Activated naive CD8-positive, alpha-beta T cell treated with anti-CD3 and anti-CD28 coated beads for 36 hours (primary cell): ENCODE measurements around the gene APPL2. TPM values are rescaled to one million over a fixed set of nuclear protein-coding genes. Genes with fewer than 3 reads are reported as not detected.

Experiments used
- DNase-seq: peaks from one replicate; pipeline ENCODE4 v3.0.0; 2021
- H3K27ac Mint-ChIP-seq: one replicate; pipeline ENCODE4 v1.8.0; 2022; ENCODE audit warnings: mild to moderate bottlenecking, moderate library complexity, mixed read lengths
- H3K27me3 Mint-ChIP-seq: one replicate; pipeline ENCODE4 v1.8.0; 2022; ENCODE audit warnings: mild to moderate bottlenecking, mixed read lengths
- H3K36me3 Mint-ChIP-seq: one replicate; pipeline ENCODE4 v1.8.0; 2021; ENCODE audit warnings: mild to moderate bottlenecking, mixed read lengths
- H3K4me1 Mint-ChIP-seq: one replicate; pipeline ENCODE4 v1.8.0; 2021; ENCODE audit warnings: mixed read lengths
- H3K4me3 Mint-ChIP-seq: one replicate; pipeline ENCODE4 v1.8.0; 2022; ENCODE audit warnings: mild to moderate bottlenecking, moderate library complexity, mixed read lengths
- H3K9me3 Mint-ChIP-seq: one replicate; pipeline ENCODE4 v1.8.0; 2022; ENCODE audit warnings: mixed read lengths
- total RNA-seq, 2 experiments: library from RNA; stranded (reverse); gene quantifications; one replicate each; pipeline ENCODE4 v1.2.3, GENCODE V29; 2021

Gene APPL2, protein sequence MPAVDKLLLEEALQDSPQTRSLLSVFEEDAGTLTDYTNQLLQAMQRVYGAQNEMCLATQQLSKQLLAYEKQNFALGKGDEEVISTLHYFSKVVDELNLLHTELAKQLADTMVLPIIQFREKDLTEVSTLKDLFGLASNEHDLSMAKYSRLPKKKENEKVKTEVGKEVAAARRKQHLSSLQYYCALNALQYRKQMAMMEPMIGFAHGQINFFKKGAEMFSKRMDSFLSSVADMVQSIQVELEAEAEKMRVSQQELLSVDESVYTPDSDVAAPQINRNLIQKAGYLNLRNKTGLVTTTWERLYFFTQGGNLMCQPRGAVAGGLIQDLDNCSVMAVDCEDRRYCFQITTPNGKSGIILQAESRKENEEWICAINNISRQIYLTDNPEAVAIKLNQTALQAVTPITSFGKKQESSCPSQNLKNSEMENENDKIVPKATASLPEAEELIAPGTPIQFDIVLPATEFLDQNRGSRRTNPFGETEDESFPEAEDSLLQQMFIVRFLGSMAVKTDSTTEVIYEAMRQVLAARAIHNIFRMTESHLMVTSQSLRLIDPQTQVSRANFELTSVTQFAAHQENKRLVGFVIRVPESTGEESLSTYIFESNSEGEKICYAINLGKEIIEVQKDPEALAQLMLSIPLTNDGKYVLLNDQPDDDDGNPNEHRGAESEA
- total RNA-seq: 10 to 100 TPM; 12.0 to 13.4 TPM

DNA sequence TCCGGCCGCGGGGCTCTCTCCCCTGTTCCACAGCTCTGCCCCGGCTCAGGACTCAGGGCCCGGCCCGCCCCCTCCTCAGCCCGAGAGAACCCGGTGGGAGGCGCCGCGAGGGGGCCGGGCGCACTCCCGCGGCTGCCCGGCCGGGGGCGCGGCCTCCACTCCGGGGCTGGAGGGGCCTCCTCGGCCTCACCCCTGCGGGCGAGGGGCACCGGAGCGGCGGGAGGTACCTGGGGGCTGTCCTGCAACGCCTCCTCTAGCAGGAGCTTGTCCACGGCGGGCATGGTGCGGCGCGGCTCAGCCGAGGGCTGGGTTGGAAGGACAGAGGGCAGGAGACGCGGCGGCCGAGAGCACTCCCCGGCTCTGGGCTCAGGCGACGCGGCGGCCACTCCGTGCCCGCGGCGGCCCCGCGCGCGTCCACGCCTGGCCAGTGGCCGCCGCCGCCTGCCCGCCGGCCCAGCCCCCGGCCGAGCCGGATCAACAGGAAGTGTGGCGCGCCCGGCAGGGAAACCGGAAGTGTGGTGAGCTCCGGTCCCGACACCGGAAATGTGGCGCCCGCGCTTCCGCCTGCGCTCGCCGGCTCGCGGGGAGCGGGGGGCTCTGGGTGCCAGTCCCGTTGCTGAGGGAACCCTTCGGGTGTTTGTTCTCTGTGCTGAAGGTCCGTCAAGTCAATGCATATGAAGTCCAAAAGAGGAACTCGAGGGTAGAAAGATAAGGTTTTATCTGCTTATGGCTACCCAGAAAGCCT, at the start of gene APPL2:
APPL2 (minus strand) TSS at position 443 of the 745 bp plus-strand sequence; CDS start at position 281, 162 bp downstream.
- peak within 1 kb of the TSS; percentile 88 for H3K4me3 Mint-ChIP-seq
- no peaks in the 10 kb centered on the region for H3K27me3 Mint-ChIP-seq
- H3K36me3 Mint-ChIP-seq: peaks cover 2% of the 10 kb centered on the region
- peak within 1 kb of the TSS; percentile 80 for H3K27ac Mint-ChIP-seq
- H3K9me3 Mint-ChIP-seq: peaks cover 2% of the 10 kb centered on the region
- peak; percentile 84 for DNase-seq
- peaks cover 41% of the 10 kb centered on the region for H3K4me1 Mint-ChIP-seq

GRCh38 chr12:105285378-105285777, 49.4 kb upstream of the APPL2 start:
- no peak overlapping the region for H3K27ac Mint-ChIP-seq
- H3K36me3 Mint-ChIP-seq: no peaks in the 10 kb centered on the region
- no peaks in the 10 kb centered on the region for H3K27me3 Mint-ChIP-seq
- no peak for DNase-seq
- no peak overlapping the region for H3K4me3 Mint-ChIP-seq
- H3K4me1 Mint-ChIP-seq: no peaks in the 10 kb centered on the region
- H3K9me3 Mint-ChIP-seq: no peaks in the 10 kb centered on the region

DNA sequence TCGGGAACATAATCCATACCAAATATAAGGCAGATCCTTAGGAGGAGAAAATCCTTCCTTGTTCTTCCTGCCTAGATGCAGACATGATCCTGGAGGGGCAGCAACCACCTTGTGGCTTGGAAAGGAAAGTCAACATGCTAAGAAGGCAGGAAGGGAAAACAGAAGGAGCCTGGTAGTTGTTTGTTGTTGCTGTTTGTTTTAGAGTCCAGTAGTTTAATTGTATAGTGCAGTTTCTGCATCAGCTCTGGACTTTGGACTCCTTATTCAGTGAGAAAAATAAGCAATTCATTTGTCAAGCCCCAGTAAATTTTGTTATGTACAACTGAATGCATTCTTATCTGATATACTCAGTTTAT, 45.7 kb upstream of the APPL2 start:
- Mint-ChIP-seq H3K36me3 (no peaks in the 10 kb centered on the region), H3K27me3 (no peaks in the 10 kb centered on the region), H3K27ac (no peak overlapping the region), H3K4me3 (no peak overlapping the region), H3K4me1 (no peaks in the 10 kb centered on the region), H3K9me3 (no peaks in the 10 kb centered on the region)
- no peak for DNase-seq

DNA sequence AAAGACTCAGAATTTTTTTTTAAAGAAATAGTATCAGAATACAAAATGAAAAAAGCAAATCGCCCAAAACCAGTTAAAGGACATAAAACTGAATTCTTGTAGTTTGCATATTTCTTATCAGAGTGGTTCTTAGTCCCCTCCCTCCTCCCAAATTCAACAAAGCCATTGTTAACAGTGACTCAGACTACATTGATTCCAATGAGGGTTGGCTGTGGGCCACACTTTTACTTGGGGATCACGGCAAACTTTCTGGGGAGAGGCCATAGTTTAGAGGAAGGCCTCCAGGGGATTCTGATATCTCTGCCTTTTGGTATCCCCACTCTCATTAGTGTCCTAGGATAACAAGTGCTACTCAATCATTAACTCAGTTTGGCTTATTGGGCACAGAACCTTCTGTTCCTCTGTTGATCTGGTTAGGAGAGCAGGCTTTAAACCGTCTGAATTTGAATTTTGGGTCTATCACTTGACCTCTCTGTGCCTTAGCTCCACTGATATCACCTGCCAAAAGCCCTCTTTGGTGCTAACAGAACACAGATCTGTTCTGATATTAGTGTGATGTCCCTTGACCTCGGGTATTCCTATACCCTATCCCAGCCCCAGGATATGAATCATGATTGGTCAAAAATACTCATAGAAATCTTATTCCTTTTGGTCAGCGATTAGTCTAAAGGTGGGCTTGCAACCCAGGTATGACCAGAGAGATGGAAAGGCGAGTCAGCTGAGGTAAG, 45.2 kb upstream of the APPL2 start:
- H3K27me3 Mint-ChIP-seq: no peaks in the 10 kb centered on the region
- no peaks in the 10 kb centered on the region for H3K4me1 Mint-ChIP-seq
- DNase-seq: no peak
- H3K9me3 Mint-ChIP-seq: no peaks in the 10 kb centered on the region
- H3K27ac Mint-ChIP-seq: no peak overlapping the region
- H3K4me3 Mint-ChIP-seq: no peak overlapping the region
- H3K36me3 Mint-ChIP-seq: no peaks in the 10 kb centered on the region

- Mint-ChIP-seq H3K4me3 (no peak overlapping the region), H3K27me3 (no peaks in the 10 kb centered on the region), H3K4me1 (no peaks in the 10 kb centered on the region), H3K36me3 (no peaks in the 10 kb centered on the region), H3K9me3 (no peaks in the 10 kb centered on the region), H3K27ac (no peak overlapping the region)
- DNase-seq: peak; percentile 22
These were observed 43.6 kb upstream of the APPL2 start for GRCh38 chr12:105279460-105280056.

GRCh38 chr12:105278043-105278697, 42.2 kb upstream of the APPL2 start:
- no peaks in the 10 kb centered on the region for H3K27me3 Mint-ChIP-seq
- H3K27ac Mint-ChIP-seq: no peak overlapping the region
- H3K4me1 Mint-ChIP-seq: no peaks in the 10 kb centered on the region
- DNase-seq: no peak
- no peaks in the 10 kb centered on the region for H3K9me3 Mint-ChIP-seq
- no peak overlapping the region for H3K4me3 Mint-ChIP-seq
- no peaks in the 10 kb centered on the region for H3K36me3 Mint-ChIP-seq

DNA sequence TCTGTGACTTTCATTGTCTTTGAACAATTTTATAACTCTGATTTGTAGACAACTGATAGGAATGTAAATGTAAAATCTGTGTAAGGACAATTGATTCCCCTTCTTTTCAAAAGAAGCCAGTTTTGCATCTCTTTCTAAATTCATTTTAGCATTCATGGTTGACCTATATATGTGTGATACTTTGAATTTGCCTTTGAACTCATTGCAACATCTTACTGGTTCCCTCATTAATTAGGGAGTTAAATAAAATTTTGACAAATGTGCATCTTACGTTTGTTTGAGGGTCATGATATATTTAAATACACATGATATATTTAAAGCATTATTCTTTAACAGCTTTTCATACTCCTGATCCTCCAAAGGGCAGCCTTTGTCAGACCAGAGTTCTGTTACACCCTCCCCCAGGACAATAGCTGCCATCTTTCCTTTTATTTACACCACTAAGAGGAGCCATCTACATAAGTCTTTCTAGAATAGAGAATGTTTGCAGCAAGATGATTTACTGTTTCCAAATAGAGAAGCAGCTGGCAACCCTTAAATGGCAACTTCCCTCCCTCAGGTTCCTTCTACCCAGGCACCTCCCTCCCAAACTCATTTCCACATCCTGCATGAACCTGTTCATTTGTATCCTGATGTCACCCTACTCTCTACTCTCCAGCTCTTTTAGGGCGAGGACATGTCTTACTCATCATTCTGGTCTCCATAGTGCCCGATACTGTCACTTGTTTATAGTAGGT, 40.2 kb upstream of the APPL2 start:
- Mint-ChIP-seq H3K27me3 (no peaks in the 10 kb centered on the region), H3K4me1 (no peaks in the 10 kb centered on the region), H3K36me3 (no peaks in the 10 kb centered on the region), H3K27ac (no peak overlapping the region), H3K4me3 (no peak overlapping the region), H3K9me3 (no peaks in the 10 kb centered on the region)
- no peak for DNase-seq

GRCh38 chr12:105274571-105274970, 38.6 kb upstream of the APPL2 start:
- Mint-ChIP-seq H3K4me3 (no peak overlapping the region), H3K36me3 (no peaks in the 10 kb centered on the region), H3K27ac (no peak overlapping the region), H3K9me3 (no peaks in the 10 kb centered on the region), H3K27me3 (no peaks in the 10 kb centered on the region), H3K4me1 (no peaks in the 10 kb centered on the region)
- DNase-seq: no peak

DNA sequence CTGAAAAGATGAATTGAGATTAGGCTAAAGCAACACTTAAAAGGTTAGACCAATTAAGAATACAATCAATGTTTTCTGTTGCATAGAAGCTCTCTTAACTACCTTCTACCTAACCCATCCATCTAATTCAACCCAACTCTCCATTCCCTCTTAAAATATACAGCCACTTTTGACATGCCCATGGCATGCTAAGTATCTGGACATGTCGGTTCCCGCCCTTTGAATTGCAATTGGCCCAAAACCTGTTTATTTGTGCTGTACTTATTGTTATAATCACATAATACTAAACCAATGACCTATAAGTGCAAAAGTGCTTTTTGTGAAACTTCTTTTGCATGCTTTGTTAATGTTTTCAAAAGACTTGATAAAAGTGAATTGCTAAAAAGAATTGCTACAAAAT, 37.6 kb upstream of the APPL2 start:
- Mint-ChIP-seq H3K36me3 (no peaks in the 10 kb centered on the region), H3K27ac (no peak overlapping the region), H3K4me1 (no peaks in the 10 kb centered on the region), H3K4me3 (no peak overlapping the region), H3K9me3 (no peaks in the 10 kb centered on the region), H3K27me3 (no peaks in the 10 kb centered on the region)
- no peak for DNase-seq

DNA sequence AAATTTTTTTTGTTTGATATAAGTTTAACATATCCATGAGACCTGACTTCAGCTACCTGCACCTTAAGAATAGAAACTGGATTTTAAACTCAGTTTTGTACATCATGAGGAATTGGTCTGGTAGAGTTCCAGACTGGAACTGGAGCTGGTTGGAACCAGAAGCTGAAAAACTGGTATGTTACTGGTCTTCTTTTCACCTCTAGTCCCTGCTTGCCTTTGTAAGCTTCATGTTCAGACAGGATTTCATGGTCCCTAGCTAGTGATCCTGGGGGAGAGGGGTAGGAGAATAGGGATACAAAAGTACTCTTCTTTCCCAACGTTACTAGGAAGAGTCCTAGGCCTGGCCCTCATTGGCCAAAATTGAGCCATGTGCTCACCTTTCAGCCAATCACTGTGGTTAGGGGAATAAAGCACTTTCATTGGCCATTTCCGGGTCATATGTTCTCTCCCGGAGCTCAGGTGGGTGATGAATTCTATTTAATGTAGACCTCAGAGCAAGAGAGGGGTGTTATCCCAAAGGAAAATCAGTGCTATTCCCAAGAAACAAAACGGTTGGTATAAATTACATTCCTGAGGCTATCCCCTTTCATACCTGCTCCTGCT, 36.9 kb upstream of the APPL2 start:
- no peaks in the 10 kb centered on the region for H3K36me3 Mint-ChIP-seq
- no peak overlapping the region for H3K27ac Mint-ChIP-seq
- no peaks in the 10 kb centered on the region for H3K27me3 Mint-ChIP-seq
- H3K4me1 Mint-ChIP-seq: no peaks in the 10 kb centered on the region
- no peak for DNase-seq
- H3K4me3 Mint-ChIP-seq: no peak overlapping the region
- no peaks in the 10 kb centered on the region for H3K9me3 Mint-ChIP-seq

DNA sequence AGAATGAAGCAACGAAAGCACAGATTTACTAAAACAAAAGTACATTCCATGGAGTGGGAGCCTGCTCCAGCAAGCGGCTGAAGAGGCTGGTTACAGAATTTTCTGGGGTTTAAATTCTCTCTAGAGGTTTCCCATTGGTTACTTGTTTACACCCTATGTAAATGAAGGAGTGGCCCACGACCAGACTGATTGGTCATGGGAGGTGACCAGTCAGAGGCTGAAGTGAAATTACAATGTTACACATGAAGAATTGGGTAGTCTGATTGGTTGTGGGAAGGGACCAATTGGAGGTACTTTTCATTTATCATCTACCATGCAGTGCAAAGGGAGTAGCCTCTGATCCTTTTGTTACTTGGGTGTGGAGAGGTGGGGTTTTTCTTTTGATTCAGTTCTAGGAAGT, 36.2 kb upstream of the APPL2 start:
- no peaks in the 10 kb centered on the region for H3K36me3 Mint-ChIP-seq
- H3K27ac Mint-ChIP-seq: no peak overlapping the region
- no peaks in the 10 kb centered on the region for H3K27me3 Mint-ChIP-seq
- DNase-seq: no peak
- H3K4me1 Mint-ChIP-seq: no peaks in the 10 kb centered on the region
- H3K4me3 Mint-ChIP-seq: no peak overlapping the region
- no peaks in the 10 kb centered on the region for H3K9me3 Mint-ChIP-seq

DNA sequence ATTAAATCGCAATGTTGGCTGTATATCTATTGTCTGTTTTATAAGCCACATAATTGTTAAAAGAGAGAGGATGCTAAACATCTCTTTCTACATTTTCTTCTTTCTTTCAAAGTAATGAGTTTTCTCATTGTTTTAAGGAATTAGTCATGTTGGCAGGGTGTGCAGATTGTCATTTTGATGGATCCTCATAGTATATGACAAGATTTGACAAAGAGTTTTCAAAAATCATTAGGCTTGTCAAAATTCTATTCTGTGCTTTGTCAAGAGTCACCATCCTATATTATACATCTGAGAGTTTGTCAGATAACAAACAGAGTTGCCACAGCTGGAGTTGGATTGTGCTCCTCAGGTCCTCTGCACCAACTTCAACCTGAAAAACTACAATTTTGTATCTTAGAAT, 35.4 kb upstream of the APPL2 start:
- H3K4me1 Mint-ChIP-seq: no peaks in the 10 kb centered on the region
- no peak overlapping the region for H3K4me3 Mint-ChIP-seq
- H3K36me3 Mint-ChIP-seq: no peaks in the 10 kb centered on the region
- no peaks in the 10 kb centered on the region for H3K9me3 Mint-ChIP-seq
- DNase-seq: no peak
- no peak overlapping the region for H3K27ac Mint-ChIP-seq
- H3K27me3 Mint-ChIP-seq: no peaks in the 10 kb centered on the region

DNA sequence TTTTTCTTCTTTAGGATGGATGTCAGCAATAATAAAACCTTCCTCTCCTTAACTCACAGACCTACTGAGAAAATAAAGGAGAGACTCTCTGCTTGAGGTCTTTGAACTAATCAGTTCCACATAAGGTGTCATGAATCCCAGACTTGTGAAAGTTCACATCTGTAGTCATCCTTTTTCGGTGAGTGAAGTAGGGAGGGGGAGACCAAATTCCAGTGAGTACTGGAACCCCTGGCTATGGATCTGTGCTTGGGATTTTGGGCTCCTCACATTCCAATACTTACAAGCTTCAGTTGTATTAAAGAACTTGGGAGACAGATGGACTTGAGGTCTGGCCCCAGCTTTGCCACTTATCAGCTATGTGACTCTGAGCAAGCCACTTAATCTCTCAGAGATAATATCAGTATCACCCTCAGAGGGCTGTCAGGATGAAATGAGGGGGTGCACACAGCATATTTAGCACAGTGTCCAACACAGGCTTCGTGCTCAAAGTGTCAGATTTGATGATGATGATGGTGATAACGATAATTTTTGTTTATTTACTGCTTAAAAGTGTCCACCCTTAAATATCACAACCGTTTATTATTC, 34.8 kb upstream of the APPL2 start:
- no peaks in the 10 kb centered on the region for H3K36me3 Mint-ChIP-seq
- H3K9me3 Mint-ChIP-seq: no peaks in the 10 kb centered on the region
- H3K4me3 Mint-ChIP-seq: no peak overlapping the region
- H3K27ac Mint-ChIP-seq: no peak overlapping the region
- DNase-seq: no peak
- H3K4me1 Mint-ChIP-seq: no peaks in the 10 kb centered on the region
- H3K27me3 Mint-ChIP-seq: no peaks in the 10 kb centered on the region
